GM18520 (cell line): ENCODE measurements around the gene DZANK1.
"Not testable (repeated sequence)": the region's sequence is repeated elsewhere in the genome, so short reads cannot be mapped to it uniquely, and the experiment has no call there.

Experiments used
- ATAC-seq: cut with Tn5 transposase; IDR thresholded peaks from one replicate; pipeline ENCODE4 v1.9.1; 2021; ENCODE audit not compliant: unreplicated experiment

Gene DZANK1

DNA sequence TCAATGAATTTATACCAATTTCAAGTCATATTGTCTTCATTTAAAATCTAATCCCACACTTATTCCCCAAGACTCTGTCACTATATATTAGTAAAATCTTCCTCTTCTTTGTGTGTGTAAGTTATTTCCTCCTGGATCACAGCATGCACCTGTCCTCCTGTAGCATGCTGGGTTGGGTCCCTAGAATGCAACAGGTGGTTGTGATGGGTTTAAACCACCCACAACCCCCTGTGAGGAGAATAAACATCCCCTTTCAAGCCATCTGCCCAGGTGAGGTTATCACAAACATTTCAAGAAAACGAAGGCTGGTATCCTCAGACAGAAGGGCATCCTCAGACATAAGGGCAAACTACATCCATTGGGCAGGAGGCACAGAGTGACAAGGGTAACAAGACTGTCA lies 26.4 kb downstream of the DZANK1 start:
- ATAC-seq = no peak

DNA sequence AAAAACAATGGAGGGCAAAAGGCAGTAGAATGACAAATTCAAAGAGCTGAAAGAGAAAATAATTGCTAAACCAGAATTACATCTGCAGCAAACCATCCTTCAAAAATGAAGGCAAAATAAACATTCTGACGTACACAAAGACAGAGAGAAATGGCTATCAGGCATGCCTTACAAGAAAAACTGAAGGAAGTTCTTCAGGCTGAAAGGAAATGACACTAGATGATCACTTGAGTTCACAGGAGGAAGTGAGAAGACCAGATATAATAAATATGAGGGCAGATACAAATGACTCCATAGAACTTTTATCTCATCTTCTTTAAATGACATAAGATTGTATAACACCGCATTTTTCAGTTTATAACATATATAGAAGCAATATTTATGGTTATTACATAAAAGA lies 30.0 kb downstream of the DZANK1 start:
- ATAC-seq = no peak

DNA sequence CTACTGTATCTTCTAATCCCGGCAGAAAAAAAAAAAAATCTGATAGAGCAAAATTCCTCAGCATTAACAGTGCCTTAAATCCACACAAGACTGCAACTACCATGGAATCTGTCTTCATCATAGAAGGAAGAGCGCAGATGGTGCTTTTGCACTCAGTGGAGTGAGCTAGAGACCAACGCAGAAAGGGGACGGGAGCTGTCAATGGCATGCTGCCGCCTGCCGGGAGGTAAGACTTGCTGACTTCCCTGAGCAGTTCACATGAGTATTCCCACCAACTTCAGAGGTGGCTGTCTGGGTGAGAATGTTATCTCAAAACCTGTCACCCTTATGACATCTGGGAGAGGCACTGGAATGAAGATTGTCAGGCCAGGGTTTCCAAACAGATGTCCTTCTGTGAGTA lies 35.6 kb downstream of the DZANK1 start:
- no peak for ATAC-seq

DNA sequence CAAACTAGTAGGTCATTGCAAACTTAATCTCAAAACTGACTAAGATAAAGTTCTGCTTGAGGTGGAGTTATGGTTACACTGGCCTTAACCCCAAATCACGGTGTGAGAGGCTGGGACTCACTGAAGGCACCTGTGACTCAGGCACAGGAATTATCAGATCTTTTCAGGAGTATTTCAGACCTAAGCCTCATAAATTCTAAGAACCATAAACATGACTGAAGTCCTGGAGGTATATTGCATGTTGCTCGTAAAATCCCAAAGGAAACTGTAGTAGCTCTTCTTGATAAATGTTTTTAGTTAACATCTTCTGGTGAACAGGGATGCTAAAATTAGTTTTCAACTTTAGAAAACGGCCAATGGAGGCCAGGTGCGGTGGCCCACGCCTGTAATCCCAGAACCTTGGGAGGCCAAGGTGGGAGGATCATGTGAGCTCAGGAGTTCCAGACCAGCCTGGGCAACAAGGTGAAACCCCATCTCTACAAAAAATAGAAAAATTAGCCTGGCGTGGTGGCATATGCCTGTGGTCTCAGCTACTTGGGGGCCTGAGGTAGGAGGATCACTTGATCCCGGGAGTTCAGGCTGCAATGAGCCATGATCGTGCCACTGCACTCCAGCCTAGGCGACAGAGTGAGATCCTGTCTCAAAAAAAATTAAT lies 36.5 kb downstream of the DZANK1 start:
- ATAC-seq = no peak

DNA sequence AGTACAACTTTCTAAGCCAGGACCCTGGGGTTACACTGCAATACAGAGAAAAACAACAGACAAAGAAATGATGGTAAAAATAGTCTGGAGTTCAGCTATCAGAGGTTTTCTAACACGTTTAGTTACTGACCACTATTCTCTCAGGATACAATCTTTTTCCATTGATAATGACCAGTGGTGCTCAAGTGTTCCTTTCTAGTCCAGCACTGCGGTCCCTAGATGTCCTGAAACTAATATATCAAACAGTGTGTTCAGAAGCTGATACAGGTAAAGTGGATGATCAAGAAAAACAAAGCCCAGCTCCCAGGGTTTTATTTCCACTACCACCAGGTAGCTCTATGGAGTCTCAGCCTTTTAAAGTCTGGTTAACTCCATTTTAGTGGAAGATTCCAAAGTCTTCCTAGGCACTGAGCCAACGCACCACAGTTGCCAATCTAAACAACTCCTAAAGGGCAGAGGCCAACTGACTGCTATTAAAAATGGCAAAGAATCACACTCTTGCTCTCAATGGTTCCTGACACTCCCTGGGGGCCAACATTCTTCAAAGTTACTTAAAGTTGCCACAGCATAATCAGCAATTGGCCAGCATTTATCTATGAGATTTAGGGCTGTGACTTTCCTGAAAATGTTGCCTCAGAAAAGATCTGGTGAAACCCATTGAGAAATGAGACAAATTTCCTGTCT lies 38.2 kb downstream of the DZANK1 start:
- no peak for ATAC-seq

DNA sequence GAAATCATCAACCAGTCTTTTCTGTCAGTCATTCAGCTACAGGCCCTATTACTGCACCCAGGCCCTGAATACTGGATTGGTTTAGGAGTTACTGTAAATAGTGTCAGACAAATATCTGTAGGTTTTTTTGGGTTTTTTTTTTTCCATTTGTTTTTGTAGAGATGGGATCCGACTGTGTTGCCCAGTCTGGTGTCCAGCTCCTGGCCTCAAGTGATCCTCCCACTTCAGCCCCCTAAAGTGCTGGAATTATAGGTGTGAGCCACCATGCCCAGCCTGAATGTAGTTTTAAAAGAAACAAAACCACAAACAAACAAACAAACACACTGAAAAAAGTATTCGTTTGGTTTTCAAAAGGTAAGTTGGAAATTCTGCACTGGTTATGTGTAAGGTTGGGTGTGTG lies 39.6 kb downstream of the DZANK1 start:
- ATAC-seq = no peak

DNA sequence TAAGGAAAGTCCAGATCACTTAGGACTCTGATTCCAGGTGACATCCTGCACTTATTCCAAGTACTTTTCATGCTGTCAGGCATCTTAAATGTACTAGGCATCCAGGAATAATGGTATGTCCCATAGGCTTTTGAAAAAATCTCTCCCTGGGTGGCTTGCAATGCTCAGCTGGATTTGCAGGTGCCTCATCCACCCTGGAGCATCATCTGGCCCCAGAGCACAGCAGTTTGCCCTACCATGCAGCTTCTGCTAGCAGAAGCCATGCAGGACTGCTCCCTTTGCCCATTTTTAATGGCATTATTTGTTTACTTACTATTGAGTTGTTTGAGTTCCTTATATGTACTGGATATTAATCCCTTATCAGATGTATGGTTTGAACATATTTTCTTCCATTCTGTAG lies 45.2 kb downstream of the DZANK1 start:
- ATAC-seq = no peak

DNA sequence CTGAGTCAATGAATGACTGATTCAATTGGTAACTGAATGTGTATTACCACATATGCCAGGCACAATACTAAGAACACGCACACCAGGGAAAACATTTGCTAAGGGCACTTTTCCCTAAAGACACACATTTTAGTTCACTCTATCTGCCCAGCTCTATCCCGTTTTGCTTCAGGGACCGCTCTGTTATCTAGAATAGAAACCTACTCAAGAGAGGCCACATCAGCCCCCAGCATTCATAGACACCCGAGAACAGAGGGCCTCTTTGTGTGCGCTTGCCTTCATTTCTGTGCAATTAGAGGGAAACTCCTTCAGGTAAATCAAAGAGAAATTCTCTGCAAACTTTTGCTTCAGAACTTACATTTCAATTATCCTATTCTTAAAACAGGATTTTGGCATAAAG lies 50.3 kb downstream of the DZANK1 start:
- ATAC-seq = no peak

DNA sequence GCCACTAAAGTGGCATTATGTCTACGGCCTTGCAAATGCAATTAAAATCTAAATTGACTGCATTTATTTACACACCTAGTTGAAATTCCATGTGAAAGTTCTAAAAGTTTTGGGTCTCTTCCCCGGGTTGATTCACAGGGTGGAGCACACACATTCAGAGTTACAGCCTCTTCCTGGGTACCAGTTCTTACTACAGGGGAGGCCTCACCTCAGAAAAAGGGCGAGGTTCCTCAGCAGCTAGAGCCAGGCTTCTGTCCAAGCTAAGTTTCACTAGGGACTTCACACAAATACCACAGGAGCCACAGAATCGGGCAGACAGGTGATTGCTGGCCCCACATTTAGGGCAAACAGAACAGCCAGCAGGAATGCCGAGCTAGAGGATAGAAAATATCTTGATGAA lies 52.7 kb downstream of the DZANK1 start:
- ATAC-seq = no peak

DNA sequence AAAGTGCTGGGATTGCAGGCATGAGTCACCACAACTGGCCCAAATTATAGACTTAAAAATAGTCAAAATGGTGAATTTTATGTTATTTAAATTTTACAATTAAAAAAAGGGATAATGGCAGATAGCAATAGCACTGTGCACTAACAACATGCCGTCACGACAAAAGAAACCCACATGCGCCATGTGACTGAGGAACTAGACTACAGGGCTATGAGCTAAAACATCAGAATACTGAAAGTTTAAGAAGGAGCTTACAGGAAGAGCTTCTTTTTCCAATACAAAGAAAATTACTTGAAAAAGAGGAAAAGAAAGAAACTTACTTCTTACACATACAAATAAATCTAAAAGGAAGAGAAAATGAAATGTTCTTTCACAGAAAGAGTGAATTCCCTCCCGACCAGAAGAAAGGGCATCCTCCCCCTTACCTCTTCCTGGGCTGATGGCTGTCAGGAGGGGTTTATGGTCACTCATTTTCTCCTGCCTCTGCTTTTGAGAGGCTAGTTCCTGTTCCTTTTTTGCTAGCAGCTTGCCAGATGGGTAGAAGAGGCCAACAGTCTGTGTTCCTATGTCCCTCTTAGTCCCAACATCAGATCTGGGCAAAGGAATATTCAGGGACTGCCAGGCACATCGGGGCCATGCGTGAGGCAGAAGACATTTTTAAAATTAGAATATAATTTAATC lies 54.5 kb downstream of the DZANK1 start:
- ATAC-seq = no peak

DNA sequence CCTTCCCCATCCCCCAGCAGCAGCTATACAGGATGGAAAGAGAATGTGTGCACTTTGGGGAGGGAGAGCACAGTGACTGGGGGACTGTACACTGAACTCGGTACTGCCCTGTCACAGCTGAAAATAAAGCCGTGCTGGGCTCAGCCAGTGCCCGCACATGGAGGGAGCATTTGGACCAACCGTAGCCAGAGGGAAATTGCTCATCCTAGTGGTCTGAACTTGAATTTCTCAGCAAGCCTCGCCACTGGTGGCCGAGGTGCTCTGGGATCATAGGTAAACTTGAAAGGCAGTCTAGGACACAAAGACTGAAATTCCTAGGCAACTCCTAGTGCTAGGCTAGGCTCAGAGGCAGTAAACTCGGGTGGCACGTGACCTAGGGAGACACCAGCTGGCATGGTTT lies 61.0 kb downstream of the DZANK1 start:
- ATAC-seq = no peak

DNA sequence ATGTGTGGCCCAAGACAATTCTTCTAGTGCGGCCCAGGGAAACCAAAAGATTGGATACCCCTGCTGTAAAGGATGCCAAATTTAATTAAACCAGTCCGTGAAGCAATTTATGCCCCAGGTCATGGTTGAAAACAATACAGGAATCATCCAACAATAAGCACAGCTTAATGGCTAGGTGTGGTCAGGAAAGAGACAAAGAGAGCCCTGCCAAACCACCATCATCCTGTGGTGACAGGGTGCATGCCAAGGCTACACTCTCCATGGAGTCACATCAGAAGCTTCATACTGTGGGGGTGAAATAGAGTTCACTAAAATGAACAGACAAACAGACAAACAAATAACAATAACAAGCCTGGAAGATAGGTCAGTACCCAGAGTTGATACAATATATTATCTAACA lies 62.7 kb downstream of the DZANK1 start:
- no peak for ATAC-seq

DNA sequence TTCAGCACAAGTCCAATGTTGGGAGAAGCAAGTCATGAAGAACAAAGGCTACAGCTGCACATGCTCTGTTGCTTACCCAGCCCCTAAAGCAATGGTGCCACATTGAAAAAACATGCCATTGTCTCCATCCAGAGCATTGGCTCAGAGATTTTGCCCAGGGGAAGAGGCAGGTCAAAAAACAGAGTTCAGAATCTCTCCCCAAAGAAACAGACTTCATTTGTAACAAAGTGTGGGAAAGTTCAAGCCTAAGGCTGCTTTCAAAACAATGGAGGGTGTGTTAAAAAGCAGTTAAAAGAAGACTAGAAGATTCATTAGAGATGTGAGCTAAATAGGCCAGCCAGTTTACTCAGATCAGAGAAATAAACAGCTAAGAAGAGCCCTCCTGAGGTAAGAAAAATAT lies 63.6 kb downstream of the DZANK1 start:
- ATAC-seq = no peak

DNA sequence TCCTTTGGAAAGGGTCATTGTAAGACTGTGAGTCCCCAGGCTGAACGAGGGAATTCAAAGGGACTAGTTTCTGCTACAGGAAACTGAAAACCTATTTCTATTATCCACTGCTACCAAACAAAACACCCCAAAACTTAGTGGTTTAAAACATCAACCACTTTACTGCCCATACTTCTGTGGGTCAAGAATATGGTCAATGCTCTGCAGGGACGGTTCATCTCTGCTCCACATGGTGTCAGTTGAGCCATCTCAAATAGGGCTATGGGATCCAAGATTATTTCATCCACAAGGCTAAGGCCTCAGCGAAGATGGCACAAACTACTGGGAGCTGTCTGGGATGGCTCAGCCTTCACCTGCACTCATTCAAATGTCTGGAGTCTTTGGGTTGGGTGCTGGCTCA lies 65.5 kb downstream of the DZANK1 start:
- no peak for ATAC-seq

DNA sequence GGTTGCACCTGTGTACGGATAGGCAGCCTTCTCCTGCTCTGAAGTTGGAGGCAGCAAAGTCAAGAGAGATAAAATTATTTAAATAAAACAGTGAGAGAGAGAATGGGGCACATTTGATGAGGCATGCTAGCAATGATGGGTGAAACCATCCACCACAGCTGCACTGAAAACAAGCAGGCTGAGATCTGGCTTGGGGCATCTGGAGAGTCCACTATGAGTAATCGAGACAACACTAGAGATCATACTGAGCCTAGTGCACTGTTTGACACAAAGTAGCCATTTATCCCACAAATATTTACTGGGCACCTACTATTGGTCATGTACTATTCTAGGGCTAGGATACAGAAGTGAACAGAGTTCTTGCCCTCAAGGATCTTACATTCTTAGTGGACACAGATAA lies 66.4 kb downstream of the DZANK1 start:
- ATAC-seq = no peak

DNA sequence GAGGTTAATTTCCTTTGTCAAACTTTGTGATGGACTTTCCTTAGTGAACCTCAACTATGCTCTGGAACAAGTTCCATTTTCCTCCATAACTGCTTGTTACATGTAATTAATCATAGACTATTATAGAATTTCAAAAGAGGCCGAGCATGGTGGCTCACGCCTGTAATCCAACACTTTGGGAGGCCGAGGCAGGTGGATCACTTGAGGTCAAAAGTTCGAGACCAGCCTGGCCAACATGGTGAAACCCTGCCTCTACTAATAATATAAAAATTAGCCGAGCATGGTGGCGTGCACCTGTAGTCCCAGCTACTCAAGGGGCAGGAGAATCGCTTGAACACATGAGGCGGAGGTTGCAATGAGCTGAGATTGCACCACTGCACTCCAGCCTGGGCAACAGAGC lies 68.1 kb downstream of the DZANK1 start:
- not testable (repeated sequence) for ATAC-seq

DNA sequence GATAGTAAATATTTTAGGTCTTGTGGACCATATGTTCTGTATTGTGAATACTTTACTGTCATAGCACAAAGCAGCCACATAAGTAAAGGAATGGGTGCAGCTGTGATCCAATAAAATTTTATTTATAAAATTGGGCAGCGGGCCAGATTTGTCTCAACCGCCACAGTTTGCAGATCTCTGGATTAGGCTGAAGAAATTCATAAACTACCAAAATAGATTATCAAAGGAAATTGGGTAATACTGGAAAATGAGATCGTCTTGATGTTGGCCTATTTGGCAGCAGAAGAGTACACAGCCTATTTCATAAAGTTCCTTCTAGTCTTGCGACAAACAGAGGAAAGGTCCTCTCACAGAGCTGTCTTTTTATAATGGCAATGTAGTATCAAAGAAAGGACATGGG lies 69.8 kb downstream of the DZANK1 start:
- no peak for ATAC-seq

DNA sequence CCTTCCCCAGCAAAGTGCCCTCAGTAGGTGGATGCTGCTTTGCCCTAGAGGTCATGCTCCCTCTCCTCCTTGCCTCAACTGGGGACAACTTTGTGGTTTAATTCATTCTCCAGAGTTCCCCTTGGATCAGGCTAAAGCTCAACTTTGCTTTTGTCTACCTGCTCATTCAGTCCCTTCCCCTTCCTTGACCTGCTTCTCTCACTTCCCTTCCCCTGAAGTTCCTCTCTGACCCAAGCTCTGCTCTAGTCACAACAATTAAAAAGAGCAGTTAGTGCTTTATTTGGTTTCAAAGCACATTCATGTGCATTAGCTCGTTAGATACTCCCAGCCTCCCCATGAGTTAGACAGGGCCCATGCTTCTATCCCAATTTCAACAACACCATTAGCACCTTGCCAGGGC lies 71.3 kb downstream of the DZANK1 start:
- no peak for ATAC-seq

DNA sequence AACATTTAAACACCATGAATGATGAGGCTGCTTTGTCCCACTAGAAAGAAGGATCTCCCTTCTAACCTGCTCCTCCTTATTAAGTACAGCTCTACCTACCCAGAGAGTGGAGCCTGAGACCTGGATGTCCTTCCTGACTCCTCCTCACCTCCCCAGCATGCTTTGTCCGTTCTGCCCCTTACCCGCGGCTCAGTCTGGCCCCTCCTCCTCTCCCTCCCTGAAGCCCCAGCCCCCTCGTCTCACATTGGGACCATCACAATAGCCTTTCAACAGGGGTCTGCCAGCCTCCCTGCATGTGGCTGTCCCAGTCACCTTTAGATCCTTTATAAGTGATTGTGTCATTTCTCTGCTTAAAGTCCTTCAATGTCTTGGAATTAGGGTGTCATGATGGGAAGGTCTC lies 72.5 kb downstream of the DZANK1 start:
- no peak for ATAC-seq

DNA sequence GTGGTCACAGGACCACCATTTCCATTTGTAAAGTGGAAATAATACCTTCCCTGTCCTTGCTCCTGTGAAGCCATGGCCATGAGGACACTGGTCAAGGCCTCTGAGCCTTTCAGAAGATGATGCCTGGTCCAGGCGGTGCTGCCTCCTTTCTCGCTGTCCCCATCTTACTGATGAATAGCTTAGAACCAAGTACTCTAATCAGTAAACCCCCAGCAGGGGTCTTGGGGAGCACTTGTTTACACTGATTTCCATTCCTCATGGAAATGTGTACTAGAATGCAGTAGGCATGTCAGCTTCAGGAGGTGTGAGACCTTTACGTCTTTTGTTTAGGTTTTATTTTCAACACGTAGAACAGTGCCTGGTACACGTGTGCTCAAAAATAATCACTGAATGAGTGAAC lies 75.1 kb downstream of the DZANK1 start:
- ATAC-seq = no peak

DNA sequence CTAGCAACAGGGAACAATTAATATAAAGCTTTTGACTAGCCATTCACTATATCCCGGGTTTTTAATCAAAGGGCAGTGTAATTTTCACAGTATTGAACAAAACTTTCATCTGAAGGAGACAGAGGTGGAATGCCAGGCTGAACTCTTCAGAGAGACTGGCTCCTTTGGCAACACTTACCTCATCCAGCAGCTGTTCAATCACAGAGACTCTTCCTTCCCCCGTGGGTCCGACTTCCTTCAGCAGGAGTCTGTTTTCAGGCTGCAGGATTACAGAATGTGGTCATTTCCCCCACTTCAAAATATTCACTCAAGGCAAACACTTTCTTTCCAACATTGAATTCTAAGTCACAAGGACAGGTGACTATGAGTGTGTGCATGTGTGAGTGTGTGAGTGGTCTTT lies 76.6 kb downstream of the DZANK1 start:
- no peak for ATAC-seq

DNA sequence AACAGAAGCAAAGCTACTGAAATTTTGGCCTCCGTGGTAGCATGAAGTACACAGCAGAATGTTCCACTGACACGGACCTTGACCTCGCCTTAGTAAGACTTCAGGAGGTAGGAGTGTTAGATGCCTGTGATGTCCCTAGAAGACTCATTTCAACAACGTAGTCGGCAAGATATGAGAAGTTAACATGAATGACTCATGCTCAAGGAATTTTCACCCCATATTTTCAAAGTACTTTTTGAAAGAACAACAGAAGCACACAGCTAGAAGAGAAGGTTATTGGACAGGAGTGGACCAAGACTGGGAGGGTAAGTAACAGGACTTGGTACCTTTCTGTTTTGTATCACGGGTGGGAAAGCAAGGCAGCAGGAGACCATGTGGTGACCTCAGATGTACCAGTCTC lies 78.0 kb downstream of the DZANK1 start:
- no peak for ATAC-seq
